ENCODE data around the gene KNDC1. TPM values are rescaled to one million over a fixed set of nuclear protein-coding genes. Genes with fewer than 3 reads are reported as not detected.

Gene KNDC1
- total RNA-seq, 2 donors from 2014 or later: 0.06 to 0.20 TPM

DNA sequence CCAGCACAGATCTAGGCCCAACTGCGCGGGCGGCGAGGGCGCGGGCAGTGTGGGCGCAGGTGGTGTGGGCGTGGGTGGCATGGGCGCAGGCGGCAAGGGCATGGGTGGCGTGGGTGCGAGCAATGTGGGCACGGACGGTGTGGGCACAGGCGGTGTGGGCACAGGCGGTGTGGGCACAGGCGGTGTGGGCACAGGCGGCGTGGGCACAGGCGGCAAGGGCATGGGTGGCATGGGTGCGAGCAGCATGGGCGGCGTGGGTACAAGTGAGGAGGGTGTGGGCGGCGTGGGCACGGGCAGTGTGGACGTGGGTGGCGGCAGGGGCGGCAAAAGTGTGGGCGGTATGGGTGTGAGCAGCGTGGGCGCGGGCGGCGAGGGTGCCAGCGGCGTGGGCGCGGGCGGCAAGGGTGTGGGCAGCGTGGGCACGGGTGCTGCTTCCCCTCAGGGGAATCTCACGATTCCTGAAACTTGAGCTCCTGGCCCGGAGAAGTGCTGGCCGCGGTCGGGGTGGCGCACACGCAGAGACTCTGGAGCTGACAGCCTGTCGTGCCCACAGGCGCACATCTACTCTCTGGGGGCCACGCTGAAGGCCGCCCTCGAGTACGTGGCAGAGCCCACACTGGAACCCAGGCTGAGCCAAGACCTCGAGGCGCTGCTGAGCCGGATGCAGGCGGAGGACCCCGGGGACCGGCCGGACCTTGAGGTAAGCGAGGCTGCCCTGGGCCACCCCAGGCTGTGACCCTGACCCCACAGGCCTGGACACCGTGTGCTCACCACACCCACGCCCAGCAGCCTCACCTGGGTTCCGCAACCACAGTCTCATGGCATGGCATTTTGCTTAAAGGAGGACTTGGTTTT, 23.0 kb downstream of the KNDC1 start:
- ATAC-seq (no peak), DNase-seq (no peak)
- intact Hi-C loops (cut with DNase I, micrococcal nuclease): no loop called here

DNA sequence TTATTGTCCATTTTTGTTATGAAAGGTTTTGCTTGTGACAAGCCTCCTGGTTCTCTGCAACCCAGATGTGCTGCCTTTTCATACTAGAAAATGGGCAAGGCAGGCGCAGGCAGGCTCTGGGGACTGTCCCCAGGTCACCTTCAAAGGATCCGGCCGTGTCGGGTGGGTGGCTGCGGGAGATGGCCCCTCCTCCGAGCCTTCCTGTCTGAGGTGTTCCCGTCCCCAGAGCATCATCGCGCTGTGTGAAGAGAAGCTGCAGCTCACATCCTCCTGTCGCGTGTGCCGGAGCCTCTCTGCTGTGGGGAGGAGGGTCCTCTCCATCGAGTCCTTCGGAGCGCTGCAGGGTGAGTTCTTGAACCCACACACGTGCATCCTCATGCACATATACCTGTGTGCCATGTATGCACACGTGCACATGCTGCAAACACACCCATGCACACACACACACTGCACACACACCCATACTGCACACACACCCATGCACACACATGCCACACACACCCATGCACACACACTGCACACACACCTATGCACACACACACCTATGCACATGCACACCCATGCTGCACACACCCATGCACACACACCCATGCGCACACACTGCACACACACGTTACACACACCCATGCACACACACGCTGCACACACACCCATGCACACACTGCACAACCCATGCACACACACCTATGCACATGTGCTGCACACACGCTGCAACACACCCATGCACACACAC, 23.8 kb downstream of the KNDC1 start:
- intact Hi-C loops (cut with DNase I, micrococcal nuclease): no loop called here
- no peak for ATAC-seq
- DNase-seq: no peak

DNA sequence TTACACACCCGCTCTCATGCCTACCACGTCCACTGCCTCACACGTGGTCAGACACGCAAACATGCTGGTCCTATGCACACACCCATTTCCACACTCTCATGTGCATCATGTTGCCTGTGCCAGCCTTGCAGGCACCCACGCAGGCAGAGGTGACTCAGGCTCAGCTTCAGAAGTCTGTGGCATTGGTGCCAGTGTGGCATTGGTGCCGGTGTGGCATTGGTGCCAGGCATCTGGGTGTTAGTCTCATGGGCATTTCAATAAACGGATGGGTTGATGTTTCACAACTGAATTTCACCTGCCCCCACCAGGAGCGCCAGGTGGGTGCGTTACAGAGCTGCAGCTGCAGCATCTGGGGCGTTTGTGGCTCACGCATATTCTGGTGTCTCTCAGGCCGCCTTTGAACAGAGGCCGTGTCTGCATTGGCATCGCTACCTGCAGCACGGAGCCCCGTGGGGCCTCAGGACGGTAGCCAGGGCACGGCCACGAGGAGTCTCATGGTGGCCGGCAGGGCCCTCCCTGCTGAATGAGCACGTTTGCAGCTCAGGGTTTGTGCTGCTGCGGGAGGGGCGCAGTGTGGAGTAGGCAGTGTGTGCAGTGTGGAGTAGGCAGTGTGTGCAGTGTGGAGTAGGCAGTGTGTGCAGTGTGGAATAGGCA, 24.7 kb downstream of the KNDC1 start:
- intact Hi-C loops (cut with DNase I, micrococcal nuclease): no loop called here
- DNase-seq (no peak), ATAC-seq (no peak)

DNA sequence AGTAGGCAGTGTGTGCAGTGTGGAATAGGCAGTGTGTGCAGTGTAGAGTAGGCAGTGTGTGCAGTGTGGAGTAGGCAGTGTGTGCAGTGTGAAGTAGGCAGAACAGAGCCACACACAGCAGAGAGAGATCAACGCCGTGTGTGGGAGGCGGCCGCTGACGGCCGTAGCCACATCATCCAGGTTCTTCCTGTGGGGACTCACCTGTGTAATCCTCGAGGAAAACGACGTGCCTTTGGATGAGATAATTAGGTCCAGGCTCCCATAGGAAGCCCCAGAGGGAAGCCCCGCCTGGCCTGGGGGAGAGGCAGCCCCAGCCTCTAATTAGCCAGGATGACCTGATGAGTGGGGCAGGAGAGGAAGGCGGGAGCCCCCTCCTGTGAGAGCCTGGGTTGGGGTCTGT, 25.4 kb downstream of the KNDC1 start:
- no peak for ATAC-seq
- intact Hi-C loops (cut with DNase I, micrococcal nuclease): no loop called here
- DNase-seq: no peak

DNA sequence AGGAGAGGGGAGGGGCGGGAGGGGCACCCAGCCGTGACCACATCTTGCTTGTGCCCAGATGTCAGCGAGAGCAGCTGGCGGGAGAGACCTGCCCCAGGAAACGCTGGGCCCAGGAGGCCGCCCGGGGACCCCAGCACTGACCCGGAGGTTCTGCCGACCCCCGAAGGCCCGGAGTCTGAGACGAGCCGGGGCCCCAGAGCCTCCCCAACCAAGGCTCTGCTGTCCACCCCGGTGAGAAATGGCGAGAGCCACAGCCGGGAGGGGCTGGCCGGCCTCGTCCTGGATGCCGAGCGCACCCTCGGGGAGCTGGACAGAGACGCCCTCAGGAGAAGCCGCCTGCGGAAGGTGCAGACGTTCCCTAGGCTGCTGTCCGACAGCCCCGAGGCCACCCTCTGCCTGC, 25.9 kb downstream of the KNDC1 start:
- ATAC-seq (no peak), DNase-seq (no peak)
- intact Hi-C loops (cut with DNase I, micrococcal nuclease): no loop called here

DNA sequence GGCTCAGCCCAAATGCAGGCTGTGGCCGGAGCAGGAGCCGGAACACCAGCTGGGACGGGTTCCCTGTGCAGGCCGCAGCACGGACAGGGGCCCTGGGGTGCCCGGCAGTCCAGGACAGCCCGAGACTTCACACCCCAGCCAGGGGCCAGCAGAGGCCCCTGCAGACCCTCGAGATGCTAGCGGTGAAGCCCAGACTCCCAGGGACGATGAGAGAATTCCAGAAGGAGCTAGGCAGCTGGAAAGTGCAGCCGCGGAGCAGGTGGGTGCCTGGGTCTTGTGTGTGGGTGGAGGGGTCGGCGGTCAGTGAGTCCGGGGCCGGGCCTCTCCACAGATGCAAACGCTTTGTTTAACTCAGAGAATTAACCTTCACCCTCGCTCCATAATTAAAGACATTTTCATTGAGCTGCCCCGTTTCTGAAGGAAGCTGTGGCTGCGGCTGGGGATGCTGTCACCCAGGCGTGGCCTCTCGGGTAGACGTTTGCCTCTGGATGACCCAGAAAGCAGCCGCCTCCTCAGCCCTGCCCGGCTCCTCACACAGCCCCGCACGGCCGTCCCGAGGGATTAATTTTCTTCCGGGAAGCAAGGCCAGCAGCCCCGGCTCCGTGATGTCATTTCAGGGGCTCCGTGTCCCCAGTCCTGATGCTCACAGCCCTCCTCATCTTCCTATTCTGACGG, 26.5 kb downstream of the KNDC1 start:
- intact Hi-C loops (cut with DNase I, micrococcal nuclease): no loop called here
- ATAC-seq: no peak
- no peak for DNase-seq

DNA sequence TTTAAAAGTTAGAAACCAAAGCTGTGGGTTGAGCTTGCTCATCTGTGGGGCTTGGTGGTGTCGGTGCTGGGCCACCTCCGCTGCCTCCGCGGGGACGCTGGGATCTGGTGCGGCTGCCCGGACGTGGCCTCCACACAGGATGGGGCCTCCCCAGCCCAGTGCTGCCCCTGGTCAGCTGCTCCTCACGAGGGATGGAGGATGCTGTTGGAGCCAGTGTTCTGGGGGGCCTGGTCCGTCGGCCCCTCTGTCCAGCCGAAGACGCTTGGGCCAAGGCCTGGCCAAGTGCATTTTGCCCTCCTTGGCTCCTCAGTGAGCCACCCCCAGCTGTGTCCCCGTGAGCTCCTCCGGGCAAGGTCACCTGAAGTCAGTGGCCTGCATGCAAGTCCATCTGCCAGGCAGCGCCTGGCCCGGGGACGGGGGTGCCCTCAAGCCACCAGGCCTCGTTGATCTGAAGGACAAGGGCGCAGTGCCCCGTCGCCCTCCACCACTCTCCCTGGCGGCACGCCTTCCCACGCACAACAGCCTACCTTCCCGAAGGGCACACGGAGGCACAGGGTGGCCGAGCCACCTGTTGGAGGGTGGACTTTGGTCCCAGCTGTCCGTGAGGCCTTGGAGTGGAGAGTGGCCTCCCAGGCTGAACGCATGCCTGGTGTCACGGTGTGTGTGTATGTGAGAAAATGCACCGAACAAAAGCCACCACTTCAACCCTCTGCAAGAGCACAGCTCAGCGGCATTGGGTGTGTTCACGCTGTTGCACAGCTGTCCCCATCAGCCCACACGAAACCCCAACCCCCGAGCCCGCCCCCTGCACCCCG, 27.3 kb downstream of the KNDC1 start:
- no peak for ATAC-seq
- DNase-seq: no peak
- intact Hi-C loops (cut with DNase I, micrococcal nuclease): no loop called here

DNA sequence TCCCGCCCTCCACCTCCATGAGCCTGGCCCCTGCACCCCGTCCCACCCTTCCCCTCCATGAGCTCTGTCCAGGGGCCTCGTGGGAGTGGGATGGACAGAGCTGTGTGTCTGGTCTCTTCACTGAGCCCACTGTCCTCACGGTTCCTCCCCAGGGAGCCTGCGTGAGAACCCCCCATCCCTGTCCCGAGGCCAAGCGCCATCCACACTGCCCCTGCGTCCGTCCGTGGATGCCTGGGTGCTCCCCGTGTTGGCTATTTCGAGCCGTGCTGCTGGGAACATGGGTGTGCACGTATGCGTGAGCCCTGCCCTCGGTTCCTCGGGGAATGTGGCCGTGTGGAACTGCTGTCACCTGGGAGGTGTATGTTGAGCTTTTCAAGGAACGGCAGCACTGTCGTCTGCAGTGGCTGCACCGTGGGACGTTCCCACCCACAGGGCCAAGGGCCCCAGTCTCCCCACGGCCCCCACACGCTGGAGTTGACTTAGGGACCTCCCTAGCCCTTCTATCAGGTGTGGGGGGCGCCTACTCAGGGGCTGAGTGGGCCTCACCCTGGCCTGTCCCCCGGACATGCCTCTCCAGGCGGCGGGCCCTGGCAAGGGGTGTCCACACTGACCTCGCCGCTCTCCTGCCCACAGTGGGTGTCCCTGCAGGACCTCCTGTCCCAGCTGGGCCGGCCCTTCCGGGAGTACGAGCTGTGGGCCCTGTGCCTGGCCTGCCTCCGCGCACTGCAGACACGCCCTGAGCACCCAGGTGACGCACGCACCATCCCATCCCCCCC, 28.1 kb downstream of the KNDC1 start:
- ATAC-seq (no peak), DNase-seq (no peak)
- intact Hi-C loops (cut with DNase I, micrococcal nuclease): no loop called here

DNA sequence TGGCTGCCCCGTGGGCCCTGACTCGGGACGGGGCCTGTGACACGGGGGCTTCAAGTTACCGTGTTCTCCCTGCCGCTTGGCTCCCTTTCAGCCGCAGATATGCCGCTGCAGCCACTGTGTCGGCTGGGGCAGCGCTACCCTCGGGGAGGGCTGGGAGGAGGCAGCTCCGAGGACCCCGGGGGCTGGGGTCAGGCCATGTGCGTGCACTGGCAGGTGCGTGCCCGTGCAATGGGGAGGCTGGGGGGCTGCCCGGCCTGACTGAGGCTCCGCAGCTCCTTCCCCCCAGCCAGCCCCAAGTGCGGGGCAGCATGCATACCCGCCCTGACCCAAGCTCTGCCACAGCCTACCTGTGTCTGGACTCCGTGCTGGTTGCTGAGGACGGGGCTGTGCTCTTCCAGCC, 29.2 kb downstream of the KNDC1 start:
- DNase-seq (no peak), ATAC-seq (no peak)
- intact Hi-C loops (cut with DNase I, micrococcal nuclease): no loop called here

DNA sequence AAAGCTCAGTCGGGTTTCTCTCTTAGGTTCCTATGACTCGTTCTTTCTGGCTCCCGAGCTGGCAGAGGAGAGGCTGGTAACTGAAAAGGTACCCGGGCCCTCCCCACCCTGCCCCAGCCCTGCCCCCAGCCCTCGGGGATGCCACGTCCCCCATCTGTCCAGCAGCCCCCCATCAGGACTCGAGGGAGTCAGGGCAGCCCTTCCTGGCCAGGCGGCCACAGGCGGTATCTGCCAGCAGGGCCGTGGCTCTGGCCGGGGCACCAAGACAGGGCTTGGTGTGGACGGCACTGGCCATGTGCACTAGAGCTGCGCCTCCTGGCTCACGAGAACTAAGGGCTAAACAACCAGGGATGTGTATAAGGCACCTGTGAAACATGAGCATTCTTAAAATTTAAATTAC, 29.7 kb downstream of the KNDC1 start:
- intact Hi-C loops (cut with DNase I, micrococcal nuclease): no loop called here
- no peak for DNase-seq
- ATAC-seq: no peak

DNA sequence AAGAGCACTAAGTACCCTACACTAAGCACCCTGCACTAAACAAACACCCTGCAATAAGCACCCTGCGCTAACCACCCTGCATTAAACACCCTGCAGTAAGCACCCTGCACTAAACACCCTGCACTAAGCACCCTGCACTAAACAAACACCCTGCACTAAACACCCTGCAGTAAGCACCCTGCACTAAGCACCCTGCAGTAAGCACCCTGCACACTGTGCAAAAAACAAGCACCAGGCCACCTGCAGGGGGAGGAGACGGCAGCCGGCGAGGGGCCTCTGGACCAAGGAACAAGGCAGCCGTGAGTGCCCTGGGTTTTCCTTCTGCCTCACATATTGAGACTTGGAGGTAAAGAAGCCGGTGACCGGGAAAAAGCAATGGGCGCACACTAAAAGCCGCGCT, 30.2 kb downstream of the KNDC1 start:
- DNase-seq: no peak
- ATAC-seq: no peak
- intact Hi-C loops (cut with DNase I, micrococcal nuclease): no loop called here

DNA sequence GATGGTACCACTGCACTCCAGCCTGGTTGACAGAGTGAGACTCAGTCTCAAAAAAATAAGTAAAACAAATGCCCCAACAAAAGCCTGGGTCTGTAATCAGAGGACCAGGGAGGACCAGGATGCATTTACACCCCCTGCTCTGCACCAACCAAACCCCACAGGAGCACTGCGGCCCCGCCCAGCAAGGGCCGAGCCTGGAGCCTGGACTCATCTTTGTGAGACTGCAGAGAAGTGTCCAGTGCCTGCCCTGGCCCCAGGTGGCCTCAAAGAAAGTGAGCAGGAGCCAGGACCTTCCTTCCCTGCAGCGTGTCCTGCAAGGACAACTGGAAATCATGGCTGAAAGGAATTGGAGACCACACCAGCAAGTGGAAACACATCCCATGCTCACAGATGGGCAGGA, 31.6 kb downstream of the KNDC1 start:
- intact Hi-C loops (cut with DNase I, micrococcal nuclease): no loop called here
- no peak for DNase-seq
- ATAC-seq: no peak

DNA sequence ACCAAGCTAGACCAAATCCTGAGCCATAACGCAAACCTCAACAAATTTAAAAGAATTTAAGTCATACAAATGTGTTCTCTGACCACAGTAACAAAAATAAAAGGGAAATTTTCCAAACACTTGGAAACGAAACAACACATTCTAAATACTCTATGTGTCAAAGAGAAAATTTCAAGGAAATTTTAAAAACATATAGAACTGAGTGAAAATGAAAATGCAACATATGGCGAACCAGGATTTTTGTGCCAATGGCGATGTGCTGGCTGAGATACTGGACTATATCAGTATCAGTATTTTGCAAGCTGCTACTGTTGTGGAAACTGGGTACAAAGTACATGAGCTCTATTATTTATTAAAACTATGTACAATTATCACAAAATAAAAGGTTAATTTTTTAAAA, 34.1 kb downstream of the KNDC1 start:
- DNase-seq (no peak), ATAC-seq (no peak)
- intact Hi-C loops (cut with DNase I, micrococcal nuclease): no loop called here

DNA sequence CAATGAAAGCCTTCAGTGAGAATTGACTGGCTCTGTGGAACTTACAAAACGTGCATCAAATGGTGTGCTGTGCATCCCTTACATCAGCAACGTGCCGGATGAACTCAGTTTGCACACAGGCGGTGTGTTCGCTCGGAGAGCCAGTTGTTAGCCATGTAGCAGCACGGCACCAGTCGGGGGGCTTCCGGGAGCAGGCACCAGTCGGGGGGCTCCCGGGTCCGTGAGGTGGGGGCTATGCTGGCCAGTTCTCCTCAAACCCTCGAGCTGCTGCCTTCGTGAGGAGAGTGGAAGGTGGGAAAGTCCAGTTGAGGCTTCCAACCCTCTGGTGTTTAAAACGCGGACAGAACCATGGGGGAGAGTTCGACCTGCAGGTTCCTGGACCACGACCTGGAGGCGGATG, 35.1 kb downstream of the KNDC1 start:
- ATAC-seq (no peak), DNase-seq (no peak)
- intact Hi-C loops (cut with DNase I, micrococcal nuclease): no loop called here

DNA sequence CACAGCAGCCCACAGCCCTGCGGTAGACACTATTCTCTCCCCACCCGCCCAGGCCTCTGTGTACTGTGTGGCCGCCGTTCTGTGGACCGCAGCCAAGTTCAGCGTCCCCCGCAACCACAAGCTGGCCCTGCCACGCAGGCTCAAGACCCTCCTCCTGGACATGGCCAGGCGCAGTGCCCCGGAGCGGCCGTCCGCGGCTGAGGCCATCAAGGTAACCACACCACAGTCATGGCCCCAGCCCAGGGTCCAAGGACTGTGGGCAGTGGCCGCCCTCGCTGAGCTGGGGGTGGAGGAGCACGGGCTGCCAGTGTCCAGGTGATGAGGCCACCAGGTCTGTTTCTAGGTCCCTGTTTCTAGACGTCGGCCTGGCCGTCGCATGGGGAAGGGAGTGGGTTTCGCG, 35.6 kb downstream of the KNDC1 start:
- DNase-seq: no peak
- intact Hi-C loops (cut with DNase I, micrococcal nuclease): no loop called here
- ATAC-seq: no peak

DNA sequence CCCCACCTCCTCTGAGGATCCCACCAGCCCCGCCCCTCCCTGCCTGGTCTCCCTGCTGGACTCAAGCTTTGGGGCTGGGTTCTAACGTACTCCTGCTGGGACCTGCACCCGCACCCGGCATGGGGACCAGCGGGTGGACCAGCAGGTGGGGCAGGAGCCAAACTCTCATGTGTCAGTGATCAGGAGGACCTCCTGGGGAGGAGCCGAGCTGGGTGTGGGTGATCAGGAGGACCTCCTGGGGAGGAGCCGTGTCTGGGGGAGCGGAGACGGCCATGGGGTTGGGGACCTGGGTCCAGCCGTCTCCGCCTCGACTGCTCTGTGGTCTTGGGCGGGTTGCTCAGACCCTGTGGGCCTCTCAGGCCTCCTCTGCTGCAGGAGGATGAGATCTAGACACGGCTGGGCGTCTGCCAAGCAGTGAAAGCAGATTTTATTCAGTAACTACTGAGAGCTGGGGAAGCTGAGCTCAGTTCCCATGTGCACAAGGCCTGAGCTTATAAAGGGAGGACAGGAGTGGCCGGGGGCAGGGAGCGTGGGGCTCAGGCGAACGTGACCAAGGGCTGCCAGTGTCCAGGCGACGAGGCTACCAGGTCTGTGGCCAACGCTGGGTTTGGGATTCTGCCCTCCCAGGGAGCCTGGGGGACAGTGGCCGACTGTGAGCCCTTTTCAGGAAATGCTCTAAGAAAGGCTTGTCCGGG, 36.3 kb downstream of the KNDC1 start:
- intact Hi-C loops (cut with DNase I, micrococcal nuclease): no loop called here
- ATAC-seq: no peak

DNA sequence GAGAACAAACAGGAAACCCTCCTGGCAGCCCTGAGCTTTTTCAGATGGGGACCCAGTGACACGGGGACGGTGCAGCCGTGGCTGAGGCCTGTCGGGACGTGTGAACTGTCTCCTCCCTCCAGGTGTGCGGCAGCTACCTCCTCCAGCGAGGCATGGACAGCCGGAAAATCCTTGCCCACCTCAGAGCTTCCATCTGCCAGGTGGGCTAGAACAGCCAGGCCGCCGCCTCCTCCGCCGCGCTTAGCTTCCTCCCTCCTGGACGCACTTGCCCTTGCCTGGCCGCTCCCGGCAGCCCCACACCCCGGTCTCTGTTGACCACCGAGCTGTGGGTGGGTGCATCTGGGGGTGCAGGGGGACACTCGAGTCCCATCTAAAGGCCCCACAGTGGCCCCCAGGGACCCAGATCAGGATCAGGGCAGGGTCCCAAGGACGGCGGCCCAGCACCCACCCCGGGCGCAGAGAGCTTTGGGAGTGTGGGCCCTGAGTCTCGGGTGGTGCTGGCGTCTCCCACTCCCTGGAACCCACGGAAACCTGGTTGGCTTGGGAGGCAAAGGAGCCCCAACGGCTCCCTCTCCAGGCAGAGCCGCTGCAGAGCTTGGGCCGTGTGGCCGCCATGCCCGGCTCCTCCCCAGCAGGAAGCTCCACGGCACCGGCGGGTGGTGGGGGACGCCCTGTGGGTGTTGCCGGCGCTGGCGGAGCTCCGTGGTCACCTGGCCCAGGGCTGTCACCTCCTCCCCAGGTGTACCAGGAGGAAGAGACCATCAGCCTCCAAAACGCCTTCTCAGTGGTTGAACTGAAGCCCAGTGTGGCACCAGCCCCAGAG, 37.1 kb downstream of the KNDC1 start:
- no peak for ATAC-seq
- intact Hi-C loops (cut with DNase I, micrococcal nuclease): no loop called here

More for the DNA sequence above, 36.3 kb downstream of the KNDC1 start:
- DNase-seq: no peak

More for the DNA sequence above, 37.1 kb downstream of the KNDC1 start:
- no peak for DNase-seq

Measured in left colon (tissue), 2 donors.